Tibial nerve (tissue), 4 donors: Measurements from ENCODE around the gene COQ5.

Source experiments
- CTCF ChIP-seq, 5 experiments: fragments of 200-600 bp in 3 of 5; fragments of 450-650 bp in 2 of 5; sonication (generic) in 3 of 5; IDR thresholded peaks; one replicate each; pipeline ENCODE4 v1.5.1; 2016 to 2019; ENCODE audit warnings: antibody characterized with exemption in 5 of 5, mild to moderate bottlenecking in 3 of 5, moderate library complexity in 2 of 5
- EP300 ChIP-seq, 2 donors: sonication (generic); formaldehyde crosslinking; IDR thresholded peaks; one replicate each; pipeline ENCODE4 v1.6.1; 2017; ENCODE audit warnings: antibody characterized with exemption in 2 of 2, mild to moderate bottlenecking in 1 of 2
- POLR2A ChIP-seq, 2 donors: fragments of 450-650 bp; IDR thresholded peaks; one replicate each; pipeline ENCODE4 v1.6.1; 2017; ENCODE audit warnings: antibody characterized with exemption in 2 of 2, mild to moderate bottlenecking in 2 of 2, moderate library complexity in 2 of 2

- TF ChIP-seq POLR2A (IDR thresholded peaks at IDR 0.05): no peak
- no peak for TF ChIP-seq CTCF (IDR thresholded peaks at IDR 0.05)
- no peak for TF ChIP-seq EP300 (IDR thresholded peaks at IDR 0.05)
Observed at GRCh38 chr12:120481022-120481767, 47.8 kb downstream of the COQ5 start.
